ENCODE measurements around the gene PLCD3.

The PLCD3 gene

DNA sequence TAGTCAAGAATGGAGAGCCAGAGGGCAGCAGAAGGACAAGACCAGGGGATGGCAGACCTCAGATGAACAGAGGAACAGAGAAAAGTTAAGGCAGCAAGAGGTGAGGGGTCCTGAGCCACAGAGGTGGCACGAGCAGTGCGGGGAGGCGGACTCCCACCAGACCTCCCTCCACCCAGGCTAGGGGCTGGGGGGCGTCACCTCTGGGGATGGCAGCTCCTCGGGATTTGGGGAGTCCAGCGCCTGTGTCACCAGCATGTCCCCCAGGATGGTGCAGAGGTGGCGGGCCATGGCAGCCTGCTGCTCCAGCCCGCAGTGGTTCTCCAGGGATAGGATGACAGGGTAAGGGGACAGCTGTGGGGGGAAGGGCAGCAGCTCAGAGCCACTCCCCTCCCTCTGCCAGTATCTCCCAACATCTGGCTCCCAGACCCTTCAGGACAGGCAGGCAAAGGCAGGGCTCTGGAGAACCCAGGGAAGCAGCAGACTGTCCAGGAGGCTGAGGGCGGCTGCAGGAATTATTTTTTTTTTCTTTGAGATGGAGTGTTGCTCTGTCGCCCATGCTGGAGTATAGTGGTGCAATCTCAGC is 15.8 kb downstream of the PLCD3 start:
- no peak for DNase-seq (ENCODE audit: low read depth)

DNA sequence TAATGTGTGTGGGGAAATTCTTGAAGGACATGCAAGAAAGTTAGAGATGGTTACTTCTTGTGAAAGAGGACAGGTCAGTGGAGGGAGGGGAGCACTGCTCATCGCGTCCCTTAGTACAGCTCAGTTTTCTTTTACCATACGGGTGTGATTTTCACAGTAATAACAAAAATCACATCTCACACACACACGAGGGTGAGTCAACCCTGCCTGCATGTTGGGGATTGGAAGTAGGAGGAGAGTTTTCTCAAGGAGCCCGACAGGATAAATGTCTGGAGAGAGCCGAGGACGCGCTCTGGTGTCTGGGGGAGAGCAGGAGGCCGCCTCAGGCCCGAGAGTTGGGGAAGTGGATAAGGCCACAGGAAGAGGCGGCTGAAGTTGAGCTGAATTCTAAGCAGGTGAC is 16.4 kb downstream of the PLCD3 start:
- DNase-seq (ENCODE audit: low read depth): no peak

DNA sequence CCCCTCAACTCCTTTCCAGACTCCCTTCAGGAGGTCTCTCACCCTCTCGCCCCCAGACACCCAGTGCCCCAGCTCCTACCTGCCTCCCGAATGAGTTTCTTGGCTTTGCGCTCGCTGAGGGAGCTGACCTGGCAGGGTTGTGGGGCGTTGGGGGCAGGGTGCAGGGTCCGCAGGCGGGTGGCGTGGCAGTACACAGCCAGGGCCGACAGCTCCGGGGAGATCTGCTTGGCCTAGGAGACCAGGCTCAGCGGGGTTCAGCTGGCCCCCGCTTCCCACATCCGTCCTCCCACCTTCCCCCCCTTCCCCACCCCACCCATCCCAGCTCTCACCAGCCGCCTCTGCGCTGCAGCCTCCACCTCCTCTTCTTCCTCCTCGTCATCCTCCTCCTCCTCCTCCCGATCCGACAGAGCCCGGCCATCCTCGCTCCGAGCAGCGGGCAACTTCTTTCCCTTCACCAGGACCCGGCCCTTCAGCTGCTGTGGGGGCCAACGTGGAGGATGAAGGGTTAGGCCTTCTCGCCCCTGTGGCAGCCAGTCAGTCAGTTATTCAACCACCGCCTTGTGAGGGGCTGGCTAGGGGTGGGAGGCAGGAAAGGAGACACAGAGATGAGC is 17.2 kb downstream of the PLCD3 start:
- no peak for DNase-seq (ENCODE audit: low read depth)

DNA sequence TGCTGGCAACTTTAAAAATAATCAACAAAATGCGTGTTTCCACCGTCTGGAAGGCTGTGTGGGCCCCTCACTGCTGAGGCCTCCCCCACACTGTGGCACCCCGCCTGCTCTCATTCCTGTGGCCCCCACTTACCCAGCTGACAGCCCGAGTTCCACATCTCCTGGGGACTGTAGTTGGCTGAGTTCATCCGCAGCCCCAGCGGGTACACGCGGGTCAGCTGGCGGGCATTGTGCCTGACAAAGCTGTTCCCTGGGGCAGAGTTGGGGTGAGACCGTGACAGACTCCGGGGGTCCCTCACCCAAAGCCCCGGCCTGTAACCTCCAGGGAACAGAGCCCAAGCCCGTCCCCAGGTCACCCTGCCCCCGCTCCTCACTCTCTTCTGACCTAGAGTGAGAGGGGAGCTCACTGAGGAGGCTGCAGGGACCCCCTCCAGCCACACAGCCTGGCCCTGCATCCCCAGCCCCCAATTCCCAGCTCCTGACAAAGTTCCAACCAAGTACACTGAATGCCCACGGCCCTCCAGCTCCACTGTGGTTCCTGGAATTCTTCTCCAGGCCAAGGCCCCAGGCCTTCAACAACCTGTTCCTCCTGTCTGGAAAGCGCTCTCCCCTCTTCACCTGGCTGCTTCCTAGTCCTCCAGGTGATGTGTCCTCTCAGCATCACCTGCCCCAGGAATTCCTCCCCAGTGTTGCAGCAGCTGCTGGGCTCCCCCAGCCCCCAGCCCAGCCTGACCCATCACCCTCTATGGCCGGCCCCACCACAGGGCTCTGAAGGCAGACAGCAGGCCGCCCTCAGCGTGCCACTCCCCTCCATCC is 18.0 kb downstream of the PLCD3 start:
- no peak for DNase-seq (ENCODE audit: low read depth)

DNA sequence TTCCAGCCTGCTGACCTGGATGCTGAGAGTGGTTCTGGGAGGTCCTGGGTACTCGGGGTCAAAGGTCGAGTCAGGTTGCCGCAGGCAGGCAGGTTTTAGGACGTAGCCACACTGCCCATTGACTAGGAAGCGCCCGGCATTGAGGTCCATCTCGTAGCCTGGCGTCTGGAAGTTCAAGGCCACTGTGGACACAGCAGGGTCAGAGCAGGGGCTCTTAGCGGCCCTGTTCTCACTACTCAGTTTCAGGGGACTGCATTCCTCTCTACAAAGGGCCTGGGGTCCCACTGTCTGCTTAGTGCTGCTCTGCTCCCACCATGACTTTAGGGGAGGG is 18.9 kb downstream of the PLCD3 start:
- DNase-seq (ENCODE audit: low read depth): no peak

DNA sequence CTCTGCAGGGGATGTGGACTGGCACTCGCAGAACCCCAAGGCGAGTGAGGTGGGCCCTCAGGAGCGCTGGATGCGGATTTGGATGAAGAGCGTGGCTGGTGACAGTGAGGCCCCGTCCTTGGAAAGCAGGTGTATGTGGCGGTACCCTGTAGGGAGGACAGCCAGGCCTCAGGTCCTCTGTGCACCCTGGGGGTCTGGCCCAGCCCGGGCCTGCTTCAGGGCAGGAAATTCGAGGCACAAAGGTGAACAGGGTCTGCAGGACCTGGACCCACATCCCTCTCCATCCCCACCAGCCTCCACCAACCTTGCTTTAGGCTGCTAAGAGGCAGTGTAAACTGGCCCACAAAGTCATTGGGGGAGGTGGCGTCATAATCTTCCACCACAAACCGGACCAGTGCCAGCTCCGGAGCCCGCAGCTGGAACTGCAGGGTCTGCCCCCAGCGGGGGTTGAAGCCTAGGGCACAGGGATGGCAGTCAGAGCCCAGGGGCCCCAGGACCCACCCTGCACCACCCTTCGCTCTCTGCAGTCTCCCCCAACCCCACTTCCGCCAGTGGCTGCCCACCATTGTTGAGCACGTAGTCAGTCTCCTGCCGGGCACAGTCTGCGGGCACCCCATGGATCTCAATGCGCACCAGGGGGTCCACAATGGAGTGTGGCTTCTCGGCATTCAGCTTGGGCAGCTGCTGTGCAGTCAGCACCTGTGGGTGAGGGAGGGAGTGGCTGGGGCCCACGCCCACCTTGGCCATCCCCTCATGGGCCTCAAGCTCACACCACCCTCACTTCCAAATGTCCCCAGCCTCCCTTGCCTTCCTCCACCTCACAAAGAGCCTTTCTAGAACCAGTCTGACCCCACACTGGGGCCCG is 19.5 kb downstream of the PLCD3 start:
- DNase-seq (ENCODE audit: low read depth): no peak

DNA sequence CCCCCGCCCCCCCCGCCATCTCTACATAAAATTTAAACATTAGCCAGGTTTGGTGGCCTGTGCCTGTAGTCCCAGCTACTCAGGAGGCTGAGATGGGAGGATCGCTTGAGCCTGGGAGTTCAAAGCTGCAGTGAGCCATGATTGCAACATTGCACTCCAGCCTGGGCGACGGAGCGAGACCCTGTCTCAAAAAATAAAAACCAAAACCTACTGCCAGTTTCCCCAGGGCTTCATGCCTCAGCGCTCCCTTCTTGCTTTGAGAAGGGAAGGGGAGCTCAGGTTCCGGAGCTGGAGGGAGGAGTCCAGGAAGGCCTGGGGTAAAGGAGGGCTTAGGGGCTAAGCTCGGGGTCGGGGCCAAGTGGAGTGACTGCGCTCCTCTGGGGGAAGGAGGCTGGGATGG is 20.5 kb downstream of the PLCD3 start:
- DNase-seq (ENCODE audit: low read depth): no peak

DNA sequence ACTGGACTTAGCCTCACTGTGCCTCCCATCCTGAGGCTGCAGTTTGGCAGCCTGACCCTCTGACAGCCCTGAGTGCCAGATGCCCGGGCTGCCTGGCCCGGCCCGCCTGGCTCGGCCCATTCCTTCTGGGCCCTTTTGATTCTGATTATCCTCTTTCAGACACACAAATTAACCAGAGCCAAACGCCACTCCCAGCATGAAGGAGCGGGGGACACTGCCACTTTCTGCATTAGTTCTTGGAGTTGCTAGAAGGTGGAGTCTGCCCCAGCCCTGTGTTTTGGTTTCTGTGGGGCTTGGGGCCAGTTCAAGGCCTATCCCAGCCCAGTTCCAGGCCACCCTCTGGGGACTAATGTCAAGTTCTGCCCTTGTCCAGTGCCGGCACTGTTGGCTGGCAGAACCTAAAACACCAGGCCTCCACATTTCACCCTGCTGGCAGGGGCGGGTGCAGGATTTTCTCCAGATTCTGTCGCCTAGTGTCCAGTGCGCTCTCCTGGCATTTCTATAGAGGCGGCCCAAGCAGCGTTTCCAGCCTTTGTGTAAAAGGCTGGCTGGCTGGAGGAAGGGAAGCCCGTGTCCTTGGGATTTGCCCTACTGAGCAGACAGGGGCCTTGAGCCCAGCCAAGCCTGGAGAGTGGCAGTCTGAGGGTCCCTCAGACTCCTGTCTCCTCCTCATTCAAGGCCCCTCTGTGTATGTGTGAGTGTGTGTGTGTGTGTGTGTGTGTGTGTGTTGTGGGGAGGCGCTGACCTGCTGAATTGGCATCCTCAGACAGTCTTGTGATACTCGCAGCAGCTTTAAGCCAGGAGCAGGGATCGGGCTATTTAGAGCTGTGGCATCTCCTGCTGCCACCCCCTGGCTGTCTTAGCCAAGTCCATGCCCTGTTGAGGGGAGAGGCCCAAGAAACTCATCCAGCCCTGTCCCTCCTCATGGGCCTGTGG is 21.4 kb downstream of the PLCD3 start:
- DNase-seq (ENCODE audit: low read depth): no peak

DNA sequence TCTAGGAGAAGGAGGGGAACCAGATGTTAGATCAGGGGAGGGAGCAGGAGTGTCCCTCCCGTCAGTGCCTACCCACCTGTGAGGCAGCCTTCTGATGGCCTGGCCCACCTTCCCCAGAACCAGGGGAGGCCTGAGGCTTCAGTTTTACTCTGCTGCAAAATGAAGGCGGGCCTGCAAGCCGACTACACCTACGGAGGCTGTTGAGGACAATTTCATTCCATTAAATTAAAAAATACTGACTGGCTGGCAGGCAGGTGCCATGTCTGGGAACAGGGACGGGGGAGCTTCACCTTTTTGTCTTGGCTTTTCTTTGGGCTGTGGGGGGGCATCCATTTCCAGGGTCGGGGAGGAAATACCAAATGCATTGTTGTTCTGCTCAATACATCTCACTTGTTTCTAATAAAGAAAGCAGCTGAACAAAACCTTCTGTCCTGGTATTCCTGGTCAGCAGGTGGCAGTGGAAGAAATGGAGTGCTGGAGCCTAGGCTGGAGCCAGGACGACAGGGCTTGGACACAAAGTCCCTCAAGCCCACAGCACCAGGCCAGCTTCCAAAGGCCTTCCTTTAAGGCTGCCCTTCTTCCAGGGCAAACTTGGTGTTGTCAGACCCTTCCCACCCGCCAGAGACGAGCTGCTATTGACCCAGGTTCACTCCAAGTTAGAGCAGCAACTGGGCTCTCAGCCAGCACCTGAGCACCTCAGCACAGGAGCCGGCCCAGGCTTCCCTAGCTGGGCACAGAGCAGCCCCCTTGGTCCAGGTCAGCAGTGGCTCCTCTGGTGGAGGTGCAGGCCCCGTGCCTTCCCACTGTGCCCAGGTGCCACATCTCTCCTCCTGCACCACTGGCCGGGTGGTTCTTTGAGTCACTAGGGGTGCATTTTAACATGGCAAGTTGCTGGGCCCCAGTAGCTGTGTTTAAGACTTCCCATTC is 23.5 kb downstream of the PLCD3 start:
- DNase-seq (ENCODE audit: low read depth): no peak

DNA sequence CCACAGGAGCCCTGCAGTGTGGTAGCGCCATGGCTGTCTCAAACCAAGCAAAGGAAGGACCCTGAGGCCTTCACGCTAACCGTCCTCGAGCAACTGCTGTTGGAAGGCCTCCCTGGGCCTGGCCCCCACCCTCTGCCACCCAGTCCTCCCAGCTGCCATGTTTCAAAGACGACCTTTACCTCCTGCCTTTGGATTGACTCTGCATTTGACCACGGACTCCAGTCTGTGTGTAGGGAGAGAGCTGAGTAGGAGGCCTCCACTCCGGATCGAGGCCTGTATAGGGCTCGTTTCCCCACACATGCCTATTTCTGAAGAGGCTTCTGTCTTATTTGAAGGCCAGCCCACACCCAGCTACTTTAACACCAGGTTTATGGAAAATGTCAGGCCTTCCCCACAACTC is 24.3 kb downstream of the PLCD3 start:
- no peak for DNase-seq (ENCODE audit: low read depth)

DNA sequence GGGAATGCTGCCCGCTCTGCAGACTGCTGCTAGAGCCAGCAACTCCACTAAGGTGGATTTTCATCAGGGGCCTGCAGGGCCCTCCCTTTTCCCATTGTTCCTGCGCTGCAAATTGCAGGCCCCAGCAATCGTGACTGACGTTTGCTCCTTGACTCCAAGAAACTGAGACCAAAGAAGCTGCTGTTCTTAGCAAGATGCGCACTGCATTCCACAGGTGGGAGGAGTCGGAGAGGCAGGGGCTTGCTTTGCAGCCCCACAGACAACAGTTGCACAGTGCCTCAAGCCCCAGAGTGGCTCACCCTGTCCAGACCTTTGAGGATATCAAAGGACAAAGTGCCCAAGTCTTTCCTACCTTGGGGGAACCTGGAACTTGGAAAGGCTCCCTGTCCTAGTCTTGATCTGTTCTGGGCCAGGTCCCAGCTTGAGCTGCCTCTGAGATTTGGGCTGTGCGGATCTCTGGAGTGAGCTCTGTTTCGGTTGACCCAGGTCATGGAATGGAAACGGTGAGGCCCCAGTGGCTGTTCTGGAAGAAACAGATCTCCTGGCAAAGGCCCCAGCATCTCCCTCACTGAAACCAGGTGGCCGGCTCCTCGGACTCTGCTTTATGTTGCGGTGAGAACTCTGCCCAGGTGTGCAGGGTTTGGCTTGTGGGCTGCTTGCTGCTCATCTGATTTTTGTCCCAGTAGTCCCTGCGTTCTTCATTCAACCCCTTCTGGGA is 24.9 kb downstream of the PLCD3 start:
- DNase-seq (ENCODE audit: low read depth): no peak

DNA sequence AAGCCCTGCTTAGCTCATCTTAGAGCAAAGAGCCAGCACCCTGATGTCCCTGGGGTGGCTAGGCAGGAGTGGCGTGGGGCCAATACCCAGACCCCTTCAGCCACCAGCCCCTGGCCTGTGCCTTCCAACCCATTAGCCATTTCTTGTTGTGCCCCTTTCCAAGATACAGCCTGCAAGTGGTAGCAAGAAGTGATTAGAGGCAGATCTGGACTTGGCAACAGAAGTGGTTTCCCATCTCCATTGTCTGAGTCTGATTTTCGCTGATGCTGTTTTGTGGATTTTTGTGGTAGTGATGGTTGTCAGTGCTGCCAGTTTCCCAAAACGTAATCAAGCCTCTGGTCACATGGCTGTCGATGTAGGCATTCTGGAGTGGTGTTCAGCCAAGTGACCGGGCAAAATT is 25.7 kb downstream of the PLCD3 start:
- no peak for DNase-seq (ENCODE audit: low read depth)

DNA sequence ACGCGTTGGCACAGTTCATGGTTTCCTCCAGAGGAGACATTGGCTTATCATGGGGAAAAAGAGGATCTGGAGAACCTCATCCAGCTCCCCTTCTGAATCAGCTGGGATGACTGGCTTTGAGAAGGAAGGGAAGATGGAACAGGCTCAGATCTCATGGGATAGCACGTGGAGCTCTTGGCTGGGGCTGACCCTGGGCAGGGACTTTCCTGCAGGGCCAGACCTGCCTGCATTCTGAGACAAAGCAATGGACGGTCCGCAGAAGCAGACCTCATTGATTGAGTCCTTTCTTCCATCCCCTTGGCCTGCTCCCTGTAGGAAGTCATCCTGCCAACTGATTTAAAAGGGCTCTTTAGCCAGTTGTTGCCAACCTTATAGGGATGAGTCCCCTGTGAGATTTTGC is 26.2 kb downstream of the PLCD3 start:
- DNase-seq (ENCODE audit: low read depth): no peak

DNA sequence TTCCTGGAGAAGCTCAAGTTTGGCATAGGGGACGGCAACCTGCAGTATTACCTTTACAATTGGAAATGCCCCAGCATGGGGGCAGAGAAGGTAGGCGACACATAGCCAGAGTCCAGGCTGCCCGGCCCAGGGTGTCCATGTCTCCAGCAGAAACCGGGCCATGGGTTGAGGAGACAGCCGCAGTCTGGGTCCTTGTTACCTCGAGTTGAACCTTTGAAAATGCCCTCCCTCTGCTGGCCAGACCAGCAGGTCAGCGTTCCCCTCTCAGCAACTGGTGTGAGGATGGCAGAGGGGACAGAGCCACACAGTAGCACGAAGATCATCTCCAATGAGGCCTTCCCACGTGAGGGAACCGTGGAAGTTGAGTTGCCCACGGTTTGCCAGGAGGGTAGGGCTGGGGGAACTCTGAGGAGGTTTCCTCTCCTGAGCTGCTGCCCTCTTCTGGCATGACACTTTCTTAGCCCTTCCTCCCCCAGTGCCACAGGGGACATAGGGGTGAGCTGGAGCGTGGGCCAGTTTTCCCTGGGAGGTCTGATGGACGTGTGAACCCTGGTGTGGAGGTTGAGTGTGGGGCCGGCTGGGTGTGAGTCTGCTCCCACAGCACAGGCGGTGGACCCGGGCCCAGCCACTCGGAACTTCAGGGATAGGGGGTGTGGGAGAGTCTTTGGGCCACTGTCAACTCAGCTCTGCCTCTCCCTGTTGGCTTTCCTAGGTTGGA is 27.2 kb downstream of the PLCD3 start:
- no peak for DNase-seq (ENCODE audit: low read depth)

DNA sequence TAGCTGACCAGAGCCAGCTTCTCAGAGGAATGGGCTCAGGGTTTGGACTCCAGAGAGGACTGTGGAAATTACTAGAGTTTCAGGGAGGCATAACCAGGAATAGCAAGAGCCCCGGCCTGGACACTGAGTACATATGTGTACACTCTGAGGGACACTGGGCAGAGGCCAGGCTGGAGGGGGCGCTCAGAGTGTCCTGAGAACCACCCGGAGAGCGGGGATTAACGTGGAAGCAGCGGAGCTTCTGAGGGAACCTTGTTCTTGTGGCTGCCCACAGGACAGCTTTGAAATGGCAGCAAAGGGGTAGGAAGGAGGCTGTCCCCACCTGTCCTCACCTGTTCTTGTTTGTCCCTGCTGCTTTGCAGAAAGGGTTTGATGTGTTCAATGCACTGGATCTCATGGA is 27.8 kb downstream of the PLCD3 start:
- DNase-seq (ENCODE audit: low read depth): no peak

DNA sequence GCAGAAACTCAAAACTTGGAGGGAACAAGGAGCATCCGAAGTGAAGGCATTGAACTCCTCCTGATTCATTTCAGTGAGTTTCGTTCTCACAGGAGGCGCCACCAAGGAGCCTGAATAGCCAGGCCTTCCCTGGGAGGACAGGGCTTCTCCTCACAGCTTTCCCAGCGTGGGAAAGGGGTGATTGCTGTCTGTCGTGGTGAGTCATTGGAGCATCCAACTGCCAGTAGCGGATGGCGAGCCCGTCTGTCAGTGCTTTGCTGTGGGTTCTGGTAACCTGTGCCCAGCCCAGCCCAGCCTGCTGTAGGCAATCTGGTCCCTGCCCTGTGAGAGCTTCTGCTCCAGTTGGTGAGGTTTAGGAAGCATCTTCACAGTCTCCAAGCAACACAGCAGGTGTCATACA is 28.3 kb downstream of the PLCD3 start:
- no peak for DNase-seq (ENCODE audit: low read depth)

DNA sequence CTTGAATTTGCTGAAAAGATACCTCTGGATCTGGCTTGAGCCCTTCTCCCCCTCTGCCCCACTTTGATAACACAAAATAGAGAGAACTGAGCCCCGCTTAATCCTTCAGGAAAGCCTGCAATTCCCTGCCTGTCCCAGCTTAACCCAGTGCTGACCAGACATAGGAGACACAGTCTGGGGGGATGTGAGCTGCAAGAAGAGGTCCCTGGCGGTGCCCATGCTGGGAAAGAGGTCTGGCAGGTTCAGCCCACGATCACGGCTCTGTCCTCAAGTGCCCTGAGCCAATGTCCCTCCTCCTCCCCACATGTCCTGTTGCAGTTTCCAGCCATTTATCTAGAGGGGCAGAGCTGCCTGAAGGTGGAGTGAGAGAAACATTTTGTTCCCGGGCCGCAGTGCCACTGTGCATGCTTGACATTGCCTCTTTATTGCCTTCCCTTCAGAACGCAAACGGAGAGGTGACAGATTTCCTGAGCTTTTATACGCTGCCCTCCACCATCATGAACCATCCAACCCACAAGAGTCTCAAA is 29.0 kb downstream of the PLCD3 start:
- DNase-seq (ENCODE audit: low read depth): no peak

DNA sequence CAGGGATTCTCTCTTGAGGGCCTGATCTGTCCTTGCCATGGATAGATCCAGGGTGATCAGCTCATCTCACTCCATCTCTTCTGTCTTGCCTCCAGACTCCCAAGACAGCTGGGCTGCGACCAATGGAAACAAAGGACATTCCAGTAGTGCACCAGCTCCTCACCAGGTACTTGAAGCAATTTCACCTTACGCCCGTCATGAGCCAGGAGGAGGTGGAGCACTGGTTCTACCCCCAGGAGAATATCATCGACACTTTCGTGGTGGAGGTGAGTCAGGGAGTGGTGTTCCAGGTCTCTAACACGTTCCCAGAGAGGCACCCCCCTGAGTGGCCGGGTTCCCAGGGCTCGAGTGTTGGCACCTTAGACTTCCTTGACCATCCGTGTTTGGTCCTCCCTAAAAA is 29.5 kb downstream of the PLCD3 start:
- no peak for DNase-seq (ENCODE audit: low read depth)

All from T-helper 22 cell (primary cell).